ENCODE results near the gene PARD3B. TPM values are rescaled to one million over a fixed set of nuclear protein-coding genes. Genes with fewer than 3 reads are reported as not detected.

Gene PARD3B
- total RNA-seq, 1 experiment from 2014 or later: 7.6 TPM

DNA sequence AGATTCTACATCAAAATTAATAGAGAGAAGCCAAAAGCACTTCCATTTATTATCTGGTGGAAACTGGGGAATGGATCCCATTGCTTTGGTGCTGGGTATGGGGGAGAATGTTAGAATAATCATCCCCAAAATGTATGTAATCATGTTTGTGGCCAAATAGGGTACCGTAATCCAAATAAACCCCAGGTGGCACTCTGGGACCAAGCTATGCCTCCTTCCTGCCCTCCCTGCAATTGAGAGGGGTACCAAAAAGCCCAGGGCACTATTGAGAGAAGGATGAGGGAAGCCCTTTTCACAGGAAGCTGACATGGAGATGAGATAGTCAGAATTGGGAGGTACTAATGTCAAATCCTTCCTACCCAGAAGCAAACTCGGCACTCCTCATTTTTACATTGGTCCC is 1051.3 kb downstream of the PARD3B start:
- TF ChIP-seq CTCF (conservative IDR thresholded peaks at IDR 0.05; ENCODE audit: low read depth, low read length) (no peak), EZH2 (IDR thresholded peaks at IDR 0.05; ENCODE audit: borderline replicate concordance, low read depth, low read length, poor library complexity, severe bottlenecking) (no peak)
- BruUV-seq (replicated peaks): no TSS peak
- Histone ChIP-seq H3K27me3 (replicated peaks; ENCODE audit: insufficient read depth, low read depth, low read length, poor library complexity) (no peaks in the 10 kb centered on the region), H3K27ac (ENCODE audit: low read depth, low read length, poor library complexity, severe bottlenecking) (no peak overlapping the region), H3K36me3 (ENCODE audit: insufficient read depth, low read length, poor library complexity, severe bottlenecking) (no peaks in the 10 kb centered on the region), H3K4me1 (ENCODE audit: insufficient read depth, low read length, poor library complexity, severe bottlenecking) (no peaks in the 10 kb centered on the region), H3K9me3 (ENCODE audit: low read depth, low read length, poor library complexity, severe bottlenecking) (no peaks in the 10 kb centered on the region), H3K4me3 (ENCODE audit: low read depth, low read length, poor library complexity, severe bottlenecking) (no peak overlapping the region)
- intact Hi-C loops (cut with micrococcal nuclease; ENCODE audit: unreplicated experiment): no loop called here
- ChIA-PET POLR2A (ENCODE audit: low non-redundant PET) (no interaction called here), CTCF (no interaction called here)
- DNase-seq (ENCODE audit: low spot score): no peak

DNA sequence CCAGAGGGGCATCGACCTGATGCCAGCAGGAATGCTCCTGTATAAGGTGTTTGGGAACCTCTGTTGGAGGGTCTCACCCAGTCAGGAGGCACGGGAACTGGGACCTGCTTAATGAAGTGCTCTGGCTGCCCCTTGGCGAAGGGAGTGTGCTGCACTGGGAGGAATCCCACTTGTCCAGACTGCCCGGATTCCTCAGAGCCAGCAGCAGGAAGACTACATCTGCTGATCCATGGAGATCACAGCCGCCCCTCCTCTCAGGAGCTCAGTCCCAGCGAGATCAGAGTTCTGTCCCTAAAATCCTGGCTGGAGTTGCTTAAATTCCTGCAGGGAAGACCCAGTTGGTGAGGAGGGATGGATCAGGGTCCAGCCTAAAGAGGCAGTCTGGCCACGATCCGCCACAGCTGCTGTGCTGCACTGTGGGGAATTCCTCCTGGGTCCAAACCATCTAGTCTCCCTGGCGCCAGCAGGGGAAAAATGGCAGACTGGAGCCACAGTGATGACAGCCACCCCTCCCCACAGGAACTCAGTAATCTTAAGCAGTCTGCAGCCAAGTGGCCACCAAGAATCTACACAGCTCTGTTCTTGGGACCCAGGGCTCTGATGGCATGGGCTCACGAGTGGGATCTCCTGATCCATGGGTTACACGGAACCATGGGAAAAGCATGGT is 1060.5 kb downstream of the PARD3B start:
- TF ChIP-seq EZH2 (IDR thresholded peaks at IDR 0.05; ENCODE audit: borderline replicate concordance, low read depth, low read length, poor library complexity, severe bottlenecking) (no peak), CTCF (conservative IDR thresholded peaks at IDR 0.05; ENCODE audit: low read depth, low read length) (no peak)
- Histone ChIP-seq H3K36me3 (ENCODE audit: insufficient read depth, low read length, poor library complexity, severe bottlenecking) (no peaks in the 10 kb centered on the region), H3K4me3 (ENCODE audit: low read depth, low read length, poor library complexity, severe bottlenecking) (no peak overlapping the region), H3K4me1 (ENCODE audit: insufficient read depth, low read length, poor library complexity, severe bottlenecking) (no peaks in the 10 kb centered on the region), H3K9me3 (ENCODE audit: low read depth, low read length, poor library complexity, severe bottlenecking) (no peaks in the 10 kb centered on the region), H3K27ac (ENCODE audit: low read depth, low read length, poor library complexity, severe bottlenecking) (no peak overlapping the region), H3K27me3 (replicated peaks; ENCODE audit: insufficient read depth, low read depth, low read length, poor library complexity) (no peaks in the 10 kb centered on the region)
- no TSS peak for BruUV-seq (replicated peaks)
- intact Hi-C loops (cut with micrococcal nuclease; ENCODE audit: unreplicated experiment): no loop called here
- DNase-seq (ENCODE audit: low spot score): no peak
- CTCF ChIA-PET: no interaction called here
- POLR2A ChIA-PET (ENCODE audit: low non-redundant PET): interaction anchor here (0.6 to 0.7 kb wide), 2 partner anchors 10 to 22 kb away, joined by 3 read pairs; no protein-coding TSS in a partner anchor

GRCh38 chr2:205607146-205607545 is 1061.9 kb downstream of the PARD3B start:
- H3K27me3 ChIP-seq (replicated peaks; ENCODE audit: insufficient read depth, low read depth, low read length, poor library complexity): no peaks in the 10 kb centered on the region
- H3K4me3 ChIP-seq (ENCODE audit: low read depth, low read length, poor library complexity, severe bottlenecking): no peak overlapping the region
- intact Hi-C loops (cut with micrococcal nuclease; ENCODE audit: unreplicated experiment): no loop called here
- no peaks in the 10 kb centered on the region for H3K4me1 ChIP-seq (ENCODE audit: insufficient read depth, low read length, poor library complexity, severe bottlenecking)
- no peak overlapping the region for H3K27ac ChIP-seq (ENCODE audit: low read depth, low read length, poor library complexity, severe bottlenecking)
- TF ChIP-seq CTCF (conservative IDR thresholded peaks at IDR 0.05; ENCODE audit: low read depth, low read length) (no peak), EZH2 (IDR thresholded peaks at IDR 0.05; ENCODE audit: borderline replicate concordance, low read depth, low read length, poor library complexity, severe bottlenecking) (no peak)
- DNase-seq (ENCODE audit: low spot score): no peak
- ChIA-PET POLR2A (ENCODE audit: low non-redundant PET) (no interaction called here), CTCF (no interaction called here)
- H3K9me3 ChIP-seq (ENCODE audit: low read depth, low read length, poor library complexity, severe bottlenecking): no peaks in the 10 kb centered on the region
- no TSS peak for BruUV-seq (replicated peaks)
- no peaks in the 10 kb centered on the region for H3K36me3 ChIP-seq (ENCODE audit: insufficient read depth, low read length, poor library complexity, severe bottlenecking)

Data from A673 (cell line).